H1 (cell line): Measurements from ENCODE around the gene PKIB. TPM values are rescaled to one million over a fixed set of nuclear protein-coding genes. Genes with fewer than 3 reads are reported as not detected.

Experiments used
- CTCF ChIA-PET: fragments of 300-600 bp; sonication (Branson Sonifier 250); formaldehyde crosslinking; loops from one replicate; lab custom pipeline; 2021; ENCODE audit not compliant: partially characterized antibody; lab: Charles Lee
- POLR2A ChIA-PET: fragments of 300-600 bp; sonication (Branson Sonifier 250); formaldehyde crosslinking; loops from one replicate; lab custom pipeline; 2021; ENCODE audit warnings: inconsistent platforms; ENCODE audit not compliant: partially characterized antibody; lab: Charles Lee
- DNase-seq, 2 experiments: peaks; one replicate each; pipeline versions ENCODE4 v3.0.0 to v3.0.0-alpha.2; 2010 to 2022; ENCODE audit warnings: low spot score in 2 of 2, low read depth in 1 of 2, mixed read lengths in 1 of 2
- FAIRE-seq: peaks from 2 replicates; lab custom pipeline; 2011; peaks lifted over from hg19 to GRCh38; lab: Jason Lieb, UNC
- H2AFZ ChIP-seq: 2 replicates; pipeline ENCODE4 v1.8.1; 2012; ENCODE audit warnings: low read length, inconsistent platforms
- H2AK5ac ChIP-seq: 2 replicates; pipeline ENCODE4 v1.6.1; 2013; ENCODE audit warnings: low read depth, low read length
- H2BK120ac ChIP-seq: replicated peaks from 2 replicates; pipeline ENCODE3; 2013; ENCODE audit warnings: low read depth, low read length, inconsistent platforms
- H2BK12ac ChIP-seq: 2 replicates; pipeline ENCODE4 v1.6.1; 2013; ENCODE audit warnings: low read depth, low read length
- H2BK15ac ChIP-seq: 2 replicates; pipeline ENCODE4 v1.6.1; 2013; ENCODE audit warnings: low read length
- H2BK20ac ChIP-seq: 2 replicates; pipeline ENCODE4 v1.6.1; 2013; ENCODE audit warnings: low read length
- H2BK5ac ChIP-seq: 2 replicates; pipeline ENCODE4 v1.6.1; 2013; ENCODE audit warnings: low read depth, low read length
- H3K14ac ChIP-seq: 2 replicates; pipeline ENCODE4 v1.6.1; 2013; ENCODE audit warnings: inconsistent platforms; ENCODE audit not compliant: insufficient read length
- H3K18ac ChIP-seq: 2 replicates; pipeline ENCODE4 v1.6.1; 2013; ENCODE audit warnings: low read length; ENCODE audit errors: extremely low read depth
- H3K23ac ChIP-seq: 2 replicates; pipeline ENCODE4 v1.6.1; 2013; ENCODE audit warnings: inconsistent platforms; ENCODE audit not compliant: insufficient read length
- H3K23me2 ChIP-seq: 2 replicates; pipeline ENCODE4 v1.6.1; 2013; ENCODE audit warnings: low read depth, low read length
- H3K27ac ChIP-seq: 2 replicates; pipeline ENCODE4 v1.6.1; 2011; ENCODE audit warnings: low read depth, low read length, inconsistent platforms
- H3K27me3 ChIP-seq, 4 experiments: replicated peaks in 1 of 4; 1 replicate in 1 of 4; 2 replicates in 3 of 4; pipeline versions ENCODE4 v1.6.1 to v1.8.1; 2011 to 2013; ENCODE audit warnings: low read length in 3 of 4, mild to moderate bottlenecking in 3 of 4, inconsistent platforms in 2 of 4, mixed read lengths in 2 of 4, moderate library complexity in 1 of 4; ENCODE audit not compliant: control insufficient read depth in 3 of 4, insufficient read depth in 3 of 4; ENCODE audit errors: extremely low read depth in 1 of 4
- H3K36me3 ChIP-seq, 4 experiments: 2 replicates each; pipeline versions ENCODE4 v1.6.1 to v1.8.1; 2011 to 2013; ENCODE audit warnings: mild to moderate bottlenecking in 4 of 4, low read length in 3 of 4, moderate library complexity in 2 of 4, control low read depth in 1 of 4, inconsistent platforms in 1 of 4; ENCODE audit not compliant: insufficient read depth in 4 of 4, control insufficient read depth in 2 of 4
- H3K4ac ChIP-seq: replicated peaks from 2 replicates; pipeline ENCODE3; 2013; ENCODE audit warnings: low read length, low read depth, mixed read lengths, inconsistent platforms; ENCODE audit not compliant: insufficient read length
- H3K4me1 ChIP-seq, 4 experiments: replicated peaks in 1 of 4; 1 replicate in 1 of 4; 2 replicates in 3 of 4; pipeline versions ENCODE4 v1.6.1 to v1.8.1; 2011 to 2013; ENCODE audit warnings: low read length in 3 of 4, inconsistent platforms in 2 of 4, mixed read lengths in 1 of 4; ENCODE audit not compliant: insufficient read depth in 4 of 4, control insufficient read depth in 3 of 4
- H3K4me2 ChIP-seq, 2 experiments: 2 replicates each; pipeline versions ENCODE4 v1.6.1 to v1.8.1; 2011 to 2013; ENCODE audit warnings: low read depth in 2 of 2, low read length in 2 of 2, control low read depth in 1 of 2, inconsistent platforms in 1 of 2, mild to moderate bottlenecking in 1 of 2; ENCODE audit not compliant: insufficient read depth in 1 of 2
- H3K4me3 ChIP-seq, 4 experiments: fragments of 200-600, 300-600 bp in 1 of 4; sonication (generic), shearing (Covaris generic), sonication (Bioruptor Twin) in 1 of 4; 2 replicates each; pipeline versions ENCODE4 v1.5.1 to v1.8.1; 2011 to 2016; ENCODE audit warnings: low read length in 4 of 4, low read depth in 3 of 4, control low read depth in 2 of 4, inconsistent platforms in 2 of 4, mild to moderate bottlenecking in 2 of 4, mixed read lengths in 1 of 4, moderate library complexity in 1 of 4; ENCODE audit not compliant: insufficient read depth in 2 of 4; ENCODE audit errors: extremely low read depth in 1 of 4
- H3K56ac ChIP-seq: replicated peaks from 2 replicates; pipeline ENCODE3; 2013; ENCODE audit warnings: low read depth, mild to moderate bottlenecking, mixed read lengths, low read length, inconsistent platforms; ENCODE audit not compliant: insufficient read length
- H3K79me1 ChIP-seq: 2 replicates; pipeline ENCODE4 v1.6.1; 2013; ENCODE audit warnings: low read depth, low read length, control low read depth
- H3K79me2 ChIP-seq, 2 experiments: 2 replicates each; pipeline versions ENCODE4 v1.6.1 to v1.8.1; 2012 to 2013; ENCODE audit warnings: low read length in 2 of 2, mild to moderate bottlenecking in 2 of 2, inconsistent platforms in 1 of 2; ENCODE audit not compliant: insufficient read depth in 2 of 2, control insufficient read depth in 1 of 2
- H3K9ac ChIP-seq, 4 experiments: replicated peaks in 1 of 4; 1 replicate in 1 of 4; 2 replicates in 3 of 4; pipeline versions ENCODE4 v1.6.1 to v1.8.1; 2011 to 2013; ENCODE audit warnings: low read depth in 3 of 4, low read length in 3 of 4, control low read depth in 2 of 4, mild to moderate bottlenecking in 2 of 4, moderate library complexity in 2 of 4, inconsistent platforms in 1 of 4; ENCODE audit errors: extremely low read depth in 1 of 4
- H3K9me3 ChIP-seq, 2 experiments: 2 replicates each; pipeline versions ENCODE4 v1.6.1 to v1.8.1; 2012 to 2013; ENCODE audit warnings: mild to moderate bottlenecking in 2 of 2, moderate library complexity in 2 of 2, control low read depth in 1 of 2, inconsistent platforms in 1 of 2, low read depth in 1 of 2, low read length in 1 of 2, mixed read lengths in 1 of 2; ENCODE audit not compliant: insufficient read depth in 2 of 2
- H4K20me1 ChIP-seq, 2 experiments: replicated peaks in 1 of 2; 2 replicates each; pipeline versions ENCODE3 to v1.8.1; 2011 to 2013; ENCODE audit warnings: inconsistent platforms in 2 of 2, low read length in 2 of 2, mild to moderate bottlenecking in 1 of 2; ENCODE audit not compliant: insufficient read depth in 2 of 2, control insufficient read depth in 1 of 2
- H4K5ac ChIP-seq: 2 replicates; pipeline ENCODE4 v1.6.1; 2013; ENCODE audit warnings: low read length, low read depth, mixed read lengths, inconsistent platforms; ENCODE audit not compliant: insufficient read length
- H4K8ac ChIP-seq: 2 replicates; pipeline ENCODE4 v1.8.0; 2013; ENCODE audit warnings: mild to moderate bottlenecking, moderate library complexity, low read length, inconsistent platforms; ENCODE audit not compliant: insufficient read depth; ENCODE audit errors: extremely low read depth
- H4K91ac ChIP-seq: replicated peaks from 2 replicates; pipeline ENCODE3; 2013; ENCODE audit warnings: low read length, mixed read lengths, inconsistent platforms; ENCODE audit not compliant: insufficient read length
- GABPA ChIP-seq: IDR thresholded peaks from 2 replicates; pipeline ENCODE4 v1.6.1; 2011; ENCODE audit warnings: mild to moderate bottlenecking, low read length, moderate library complexity, borderline replicate concordance; ENCODE audit not compliant: insufficient read depth
- MAFK ChIP-seq: IDR thresholded peaks from 2 replicates; pipeline ENCODE4 v1.6.1; 2012; ENCODE audit warnings: low read depth, mild to moderate bottlenecking, improper control_type of control experiment, low read length
- RBBP5 ChIP-seq: IDR thresholded peaks from 2 replicates; pipeline ENCODE4 v1.7.1; 2012; ENCODE audit warnings: low read depth, mild to moderate bottlenecking, inconsistent platforms, low read length, moderate library complexity, borderline replicate concordance
- SIX5 ChIP-seq: IDR thresholded peaks from 2 replicates; pipeline ENCODE4 v1.6.1; 2011; ENCODE audit warnings: mild to moderate bottlenecking, low read depth, low read length
- WGBS, 2 experiments: shearing (Covaris generic) in 1 of 2; methylation state at CpG; one replicate each; pipeline versions ENCODE4 v1.1.6 to v1.1.7; 2013 to 2015; ENCODE audit warnings: low lambda C conversion rate in 2 of 2, mixed read lengths in 2 of 2, inconsistent platforms in 1 of 2, low coverage in 1 of 2, missing lambda C conversion rate in 1 of 2; ENCODE audit not compliant: insufficient replicate concordance in 2 of 2, insufficient coverage in 1 of 2, insufficient read length in 1 of 2; ENCODE audit errors: extremely low coverage in 1 of 2, missing lambda C conversion rate in 1 of 2; 5-methylcytosine and 5-hydroxymethylcytosine counted together
- polyA plus RNA-seq, 7 experiments: library from polyadenylated mRNA; depleted of rRNA in 3 of 7; stranded (reverse) in 5 of 7; unstranded in 2 of 7; fragments of >200 nt in 5 of 7; fragments of 200-250 nt in 2 of 7; gene quantifications; 1 replicate in 5 of 7; 2 replicates in 1 of 7; 4 replicates in 1 of 7; pipeline versions ENCODE4 v1.2.1 to v1.2.3, GENCODE V29; 2011 to 2013; ENCODE audit warnings: missing spikeins in 2 of 7, mixed read lengths in 2 of 7
- total RNA-seq: library from RNA; stranded (reverse); fragmentation: NEBNext Ultra II Directional; extraction: Animal tissue kit (Norgen Biotek cat#: 25700); gene quantifications from 2 replicates; pipeline ENCODE4 v1.2.1, GENCODE V29; 2021

PKIB gene
- total and polyA plus RNA-seq, 2 of the 8 experiments (the other 6 are each of a cell fraction or from before 2014, with no cell fraction given), result 13.5 to 73.3 TPM

DNA sequence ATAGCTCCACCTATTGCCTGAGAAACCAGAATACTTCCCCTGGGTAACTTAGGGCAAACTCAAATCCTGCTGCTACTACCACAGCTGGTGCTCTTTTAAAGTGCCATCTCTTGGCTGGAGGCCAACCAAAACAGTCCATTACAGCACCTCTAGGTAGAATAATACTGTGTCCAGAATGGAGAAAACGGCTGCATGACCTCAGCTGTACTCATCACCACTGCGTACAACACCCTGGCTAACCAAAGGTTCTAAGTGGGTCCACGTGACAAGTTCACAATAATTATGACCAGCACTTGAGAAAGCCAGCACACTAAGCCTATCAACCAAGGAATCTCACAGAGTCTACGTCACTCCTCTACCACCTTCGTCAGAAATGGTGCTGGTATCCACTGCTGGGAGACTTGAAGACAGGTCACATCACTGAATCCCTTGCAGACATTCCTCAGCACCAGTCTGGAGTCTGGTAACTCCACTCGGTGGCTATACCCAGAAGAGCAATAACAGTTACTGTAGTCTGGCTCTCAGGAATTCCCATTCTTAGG is 40.9 kb upstream of the PKIB start:
- Histone ChIP-seq H3K4ac (no peak overlapping the region), H3K27me3 (no peaks in the 10 kb centered on the region), H4K91ac (no peak overlapping the region), H3K14ac (no peak overlapping the region), H4K5ac (no peak overlapping the region), H2BK12ac (no peak overlapping the region), H3K23me2 (no peaks in the 10 kb centered on the region), H2BK120ac (no peak overlapping the region), H3K36me3 (peaks cover 0 to 17% (median 0%) of the 10 kb centered on the region in 4 experiments; a peak in 1 of 8 replicates), H2AK5ac (no peak overlapping the region), H4K20me1 (no peaks in the 10 kb centered on the region), H2BK20ac (no peak overlapping the region), H3K18ac (no peak overlapping the region), H4K8ac (no peak overlapping the region), H3K79me2 (no peaks in the 10 kb centered on the region), H3K4me3 (no peak overlapping the region), H3K23ac (no peak overlapping the region), H2BK5ac (no peak overlapping the region), H2BK15ac (no peak overlapping the region), H3K9me3 (no peaks in the 10 kb centered on the region), H3K4me1 (no peaks in the 10 kb centered on the region), H3K4me2 (no peak overlapping the region), H3K56ac (no peak overlapping the region), H3K79me1 (no peaks in the 10 kb centered on the region; the same call in 1 of the 2 replicates), H3K27ac (no peak overlapping the region), H3K9ac (no peak overlapping the region), H2AFZ (peak overlapping the region; percentile 42; the same call in 1 of the 2 replicates)
- DNase-seq (no peak), FAIRE-seq (no peak)
- 94% methylated on average over 6 of the region's 6 CpGs; no CpG with 5 or more reads in 1 of the 2 experiments for WGBS, 2 experiments
- CTCF ChIA-PET, result no interaction called here
- POLR2A ChIA-PET, result no interaction called here
- no peak for TF ChIP-seq GABPA
- no peak for TF ChIP-seq MAFK
- TF ChIP-seq RBBP5, result no peak
- TF ChIP-seq SIX5, result no peak
